ENCODE data around the gene MINDY1. TPM values are rescaled to one million over a fixed set of nuclear protein-coding genes. Genes with fewer than 3 reads are reported as not detected.

The MINDY1 gene
- total RNA-seq, 1 experiment from 2014 or later: 11.6 TPM

GRCh38 chr1:150995896-150996295 lies 10.8 kb downstream of the MINDY1 start:
- BruUV-seq (replicated peaks): no TSS peak
- ChIA-PET POLR2A (ENCODE audit: low non-redundant PET) (interaction anchor here (1.2 kb wide), 1 partner anchor 11 kb away, joined by 3 read pairs; the partner anchor contains the start of gene MINDY1), CTCF (interaction anchor here (0.6 to 3.3 kb wide), 6 partner anchors 10 to 773 kb away, joined by 3 to 26 read pairs (median 4); partner anchors contain the start of genes ANXA9 and MINDY1)
- TF ChIP-seq EZH2 (IDR thresholded peaks at IDR 0.05; ENCODE audit: borderline replicate concordance, low read depth, low read length, poor library complexity, severe bottlenecking) (no peak), CTCF (conservative IDR thresholded peaks at IDR 0.05; ENCODE audit: low read depth, low read length) (peak; percentile 75)
- intact Hi-C loops (cut with micrococcal nuclease; ENCODE audit: unreplicated experiment): loop anchor here (5.0 to 10.0 kb wide), 2 partner anchors 521 to 739 kb away; partner anchors contain the start of gene CA14
- Histone ChIP-seq H3K9me3 (ENCODE audit: low read depth, low read length, poor library complexity, severe bottlenecking) (no peaks in the 10 kb centered on the region), H3K36me3 (ENCODE audit: insufficient read depth, low read length, poor library complexity, severe bottlenecking) (peaks cover 2% of the 10 kb centered on the region), H3K27ac (ENCODE audit: low read depth, low read length, poor library complexity, severe bottlenecking) (no peak overlapping the region), H3K4me3 (ENCODE audit: low read depth, low read length, poor library complexity, severe bottlenecking) (no peak overlapping the region), H3K4me1 (ENCODE audit: insufficient read depth, low read length, poor library complexity, severe bottlenecking) (no peaks in the 10 kb centered on the region), H3K27me3 (replicated peaks; ENCODE audit: insufficient read depth, low read depth, low read length, poor library complexity) (no peaks in the 10 kb centered on the region)
- DNase-seq (ENCODE audit: low spot score): peak; percentile 31

- TF ChIP-seq EZH2 (IDR thresholded peaks at IDR 0.05; ENCODE audit: borderline replicate concordance, low read depth, low read length, poor library complexity, severe bottlenecking): no peak
- TF ChIP-seq CTCF (conservative IDR thresholded peaks at IDR 0.05; ENCODE audit: low read depth, low read length): no peak
- Histone ChIP-seq H3K27ac (ENCODE audit: low read depth, low read length, poor library complexity, severe bottlenecking) (no peak overlapping the region), H3K4me3 (ENCODE audit: low read depth, low read length, poor library complexity, severe bottlenecking) (no peak overlapping the region), H3K36me3 (ENCODE audit: insufficient read depth, low read length, poor library complexity, severe bottlenecking) (peaks cover 2% of the 10 kb centered on the region), H3K27me3 (replicated peaks; ENCODE audit: insufficient read depth, low read depth, low read length, poor library complexity) (no peaks in the 10 kb centered on the region), H3K4me1 (ENCODE audit: insufficient read depth, low read length, poor library complexity, severe bottlenecking) (no peaks in the 10 kb centered on the region), H3K9me3 (ENCODE audit: low read depth, low read length, poor library complexity, severe bottlenecking) (no peaks in the 10 kb centered on the region)
- no TSS peak for BruUV-seq (replicated peaks)
- POLR2A ChIA-PET (ENCODE audit: low non-redundant PET): interaction anchor here (1.2 kb wide), 1 partner anchor 11 kb away, joined by 3 read pairs; the partner anchor contains the start of gene MINDY1
- intact Hi-C loops (cut with micrococcal nuclease; ENCODE audit: unreplicated experiment): loop anchor here (5.0 to 10.0 kb wide), 2 partner anchors 521 to 738 kb away; partner anchors contain the start of gene CA14
- no peak for DNase-seq (ENCODE audit: low spot score)
- CTCF ChIA-PET: interaction anchor here (0.6 to 3.3 kb wide), 4 partner anchors 10 to 773 kb away, joined by 3 to 26 read pairs (median 5); partner anchors contain the start of gene MINDY1
Observed at GRCh38 chr1:150995460-150995859, 11.2 kb downstream of the MINDY1 start.

GRCh38 chr1:150994248-150994647 lies 12.5 kb downstream of the MINDY1 start:
- ChIA-PET POLR2A (ENCODE audit: low non-redundant PET) (no interaction called here), CTCF (interaction anchor here (0.7 kb wide), 1 partner anchor 205 kb away, joined by 4 read pairs; no protein-coding TSS in a partner anchor)
- DNase-seq (ENCODE audit: low spot score): no peak
- no peak overlapping the region for H3K4me3 ChIP-seq (ENCODE audit: low read depth, low read length, poor library complexity, severe bottlenecking)
- H3K27ac ChIP-seq (ENCODE audit: low read depth, low read length, poor library complexity, severe bottlenecking): no peak overlapping the region
- no TSS peak for BruUV-seq (replicated peaks)
- TF ChIP-seq EZH2 (IDR thresholded peaks at IDR 0.05; ENCODE audit: borderline replicate concordance, low read depth, low read length, poor library complexity, severe bottlenecking): no peak
- TF ChIP-seq CTCF (conservative IDR thresholded peaks at IDR 0.05; ENCODE audit: low read depth, low read length): no peak
- peaks cover 2% of the 10 kb centered on the region for H3K36me3 ChIP-seq (ENCODE audit: insufficient read depth, low read length, poor library complexity, severe bottlenecking)
- intact Hi-C loops (cut with micrococcal nuclease; ENCODE audit: unreplicated experiment): loop anchor here (10.0 kb wide), 1 partner anchor 519 kb away; no protein-coding TSS in a partner anchor
- no peaks in the 10 kb centered on the region for H3K9me3 ChIP-seq (ENCODE audit: low read depth, low read length, poor library complexity, severe bottlenecking)
- H3K4me1 ChIP-seq (ENCODE audit: insufficient read depth, low read length, poor library complexity, severe bottlenecking): no peaks in the 10 kb centered on the region
- H3K27me3 ChIP-seq (replicated peaks; ENCODE audit: insufficient read depth, low read depth, low read length, poor library complexity): no peaks in the 10 kb centered on the region

All from A673 (cell line).